NCI-H82 treated with DMSO at 0.1 percent for 48 hours (cell line): Measurements from ENCODE around the gene DAG1.

Experiments
- DNase-seq: peaks from one replicate; lab custom pipeline; 2025; ENCODE audit not compliant: unreplicated experiment; lab: John Stamatoyannopoulos, UW

Gene DAG1

DNA sequence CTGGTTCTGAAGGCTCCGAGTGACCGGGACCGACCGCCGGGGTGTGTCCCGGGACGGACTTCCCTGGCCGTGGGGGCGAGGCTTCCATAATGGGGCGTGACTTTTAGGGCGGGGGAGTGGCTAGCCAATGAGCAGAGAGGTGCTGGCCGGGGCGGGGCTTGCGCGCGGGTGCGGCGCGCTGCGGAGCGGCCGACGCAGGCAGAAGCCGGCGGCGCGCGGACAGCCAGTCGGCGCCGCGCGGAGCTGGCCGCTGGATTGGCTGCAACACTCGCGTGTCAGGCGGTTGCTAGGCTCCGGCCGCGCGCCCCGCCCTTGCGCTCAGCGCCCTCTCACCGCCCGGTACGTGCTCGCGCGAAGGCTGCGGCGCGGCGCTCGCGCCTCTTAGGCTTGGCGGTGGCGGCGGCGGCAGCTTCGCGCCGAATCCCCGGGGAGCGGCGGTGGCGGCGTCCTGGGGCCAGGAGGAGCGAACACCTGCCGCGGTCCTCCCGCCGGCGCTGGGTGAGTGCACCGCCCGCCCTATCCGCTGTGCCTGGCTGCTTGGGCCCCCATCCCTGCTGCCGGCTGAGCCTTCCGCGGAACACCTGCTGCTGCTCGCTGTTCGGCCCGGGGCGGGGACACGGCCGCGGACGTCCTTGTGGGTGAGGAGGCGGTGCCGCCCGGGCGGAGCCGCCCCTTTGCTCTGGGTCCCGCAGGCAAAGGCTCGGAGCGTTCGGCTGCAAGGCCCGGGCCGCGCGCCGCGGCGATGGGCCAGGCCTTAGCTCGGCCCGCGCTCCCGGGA lies at the start of gene DAG1:
TSS of gene DAG1 (plus strand) at position 332 of the 778 bp plus-strand sequence. CDS start 40,268 bp downstream, outside the sequence.
- DNase-seq = peak; percentile 73

DNA sequence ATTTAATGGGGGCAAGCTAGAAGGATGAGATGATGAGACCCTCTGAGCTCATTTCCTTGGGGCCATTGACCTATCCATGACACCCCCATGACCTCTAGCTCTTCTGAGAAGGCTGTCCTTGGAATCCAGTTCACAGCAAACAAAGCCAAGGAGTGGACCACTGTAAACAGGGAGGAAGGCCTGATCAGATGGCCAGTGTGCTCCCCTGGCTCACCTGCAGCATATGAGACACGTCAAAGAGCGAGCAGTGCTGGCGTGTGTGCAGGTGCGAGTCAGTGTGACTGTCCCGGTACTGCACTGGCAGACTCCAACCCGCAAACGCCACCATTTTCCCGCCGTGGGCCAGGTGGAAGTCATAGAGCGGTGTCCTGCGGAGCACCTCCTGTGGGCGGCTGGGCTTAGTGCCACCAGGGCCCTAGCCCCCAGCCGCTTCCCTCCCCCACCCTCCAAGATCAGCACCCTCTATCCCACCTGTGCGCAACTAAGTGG lies 48.1 kb upstream of the DAG1 start:
- no peak for DNase-seq

DNA sequence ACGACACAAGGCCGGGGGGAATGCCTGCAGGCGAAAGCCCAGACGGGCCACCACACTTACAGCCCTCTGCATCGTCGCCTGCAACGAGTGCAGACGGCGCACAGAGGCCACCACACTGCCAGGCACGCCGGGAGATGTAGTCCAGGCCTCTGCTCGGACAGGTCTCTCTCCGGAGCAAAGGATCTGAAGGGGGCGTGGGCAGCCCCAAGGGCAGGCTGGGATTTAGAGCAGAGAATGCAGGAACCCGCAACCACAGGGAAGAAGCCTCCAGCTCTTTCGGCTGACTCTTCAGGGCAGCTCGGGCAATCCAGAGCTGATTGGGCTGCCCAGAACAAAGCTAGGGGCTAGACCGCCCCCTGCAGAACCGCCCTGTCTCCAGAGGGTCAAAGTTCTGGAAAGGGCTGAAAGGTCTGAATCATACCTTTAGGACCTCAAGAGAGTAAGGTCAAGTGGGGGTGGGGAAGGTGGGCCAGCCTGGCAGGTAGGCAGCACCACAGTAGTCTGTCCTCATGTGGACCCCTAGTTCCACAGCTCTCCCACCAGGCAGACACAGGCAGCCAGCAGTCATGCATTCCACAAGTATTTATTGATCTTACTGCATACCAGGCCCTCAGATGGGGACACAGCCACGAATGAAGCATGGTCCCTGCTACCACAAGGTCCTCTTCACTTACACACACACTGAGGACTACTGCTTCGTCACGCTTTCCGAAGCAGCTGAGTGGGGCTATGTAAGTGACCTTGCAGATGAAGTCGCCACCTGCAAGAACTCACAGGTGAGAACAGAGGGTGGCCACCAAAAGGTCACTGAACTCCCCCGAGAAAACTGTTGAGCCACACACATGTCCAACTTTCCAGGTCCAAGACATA lies 47.5 kb upstream of the DAG1 start, which contains the start of gene AMT:
TSS of gene AMT (minus strand) at position 95 of the 870 bp plus-strand sequence. CDS start at position 72, 23 bp downstream.
- no peak for DNase-seq

DNA sequence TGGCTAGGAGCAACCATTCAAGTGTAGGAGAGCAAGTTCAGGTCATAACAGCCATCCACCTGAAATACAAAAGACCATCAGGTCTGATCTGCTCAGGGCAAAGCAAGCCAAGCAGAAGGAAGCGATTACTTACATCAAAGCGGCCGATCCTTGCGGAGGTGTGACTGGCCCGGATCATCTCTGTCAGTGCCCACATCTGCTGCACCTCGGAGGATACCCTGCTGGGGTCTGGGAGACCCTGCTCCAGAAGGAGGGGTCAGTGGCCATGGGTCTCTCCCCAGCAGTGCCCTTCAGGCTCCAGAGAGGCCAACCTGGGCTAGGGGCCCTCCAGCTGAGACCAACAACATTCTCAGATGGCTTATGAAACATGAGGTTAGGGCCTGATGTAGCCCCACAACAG lies 45.3 kb upstream of the DAG1 start:
- DNase-seq = no peak

DNA sequence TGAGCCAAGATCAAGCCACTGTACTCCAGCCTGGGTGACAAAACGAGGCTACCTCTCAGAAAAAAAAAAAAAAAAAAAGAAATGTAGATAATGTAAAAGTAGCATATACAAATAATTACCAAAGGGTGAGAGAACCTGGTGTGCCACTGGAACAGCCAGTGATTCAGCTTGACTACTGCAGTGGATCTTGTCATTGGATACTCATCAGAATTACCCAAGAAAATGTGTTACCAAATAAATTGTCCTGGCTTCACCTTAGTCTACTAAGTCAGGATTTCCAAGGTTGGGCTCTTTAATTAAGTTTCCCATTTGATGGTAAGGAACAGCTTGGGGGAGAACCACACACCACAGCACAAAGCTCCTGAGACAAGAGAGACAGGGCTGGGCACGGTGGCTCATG lies 42.5 kb upstream of the DAG1 start:
- DNase-seq = no peak

DNA sequence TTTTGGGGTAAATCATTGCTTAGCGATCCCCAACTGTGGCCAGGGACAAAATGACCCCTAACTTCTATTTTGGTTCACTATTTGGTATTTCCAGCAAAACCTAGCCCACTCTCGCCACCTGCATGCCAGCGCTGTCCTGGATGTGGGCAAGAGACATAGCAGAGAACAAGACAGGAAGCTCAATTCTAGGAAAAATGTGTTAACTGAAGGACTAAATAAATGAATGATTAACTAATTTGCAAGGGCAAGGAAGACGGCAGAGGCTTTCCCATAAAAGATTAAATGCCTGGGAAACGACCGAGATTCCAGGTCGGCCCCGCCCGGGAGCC lies 41.4 kb upstream of the DAG1 start:
- DNase-seq = no peak

DNA sequence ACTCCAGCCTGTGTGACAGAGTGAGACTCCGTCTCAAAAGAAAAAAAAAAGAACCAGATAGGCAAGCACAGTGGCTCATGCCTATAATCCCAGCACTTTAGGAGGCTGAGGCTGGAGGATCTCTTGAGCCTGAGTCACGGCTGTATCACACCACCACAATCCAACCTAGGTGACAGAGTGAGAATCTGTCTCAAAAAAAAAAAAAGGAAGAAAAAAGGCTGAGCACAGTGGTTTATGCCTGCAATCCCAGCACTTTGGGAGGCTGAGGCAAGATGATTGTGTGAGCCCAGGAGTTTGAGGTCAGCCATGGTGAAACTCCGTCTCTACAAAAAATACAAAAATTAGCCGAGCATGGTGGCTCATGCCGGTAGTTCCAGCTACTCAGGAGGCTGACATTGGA lies 35.3 kb upstream of the DAG1 start:
- no peak for DNase-seq

DNA sequence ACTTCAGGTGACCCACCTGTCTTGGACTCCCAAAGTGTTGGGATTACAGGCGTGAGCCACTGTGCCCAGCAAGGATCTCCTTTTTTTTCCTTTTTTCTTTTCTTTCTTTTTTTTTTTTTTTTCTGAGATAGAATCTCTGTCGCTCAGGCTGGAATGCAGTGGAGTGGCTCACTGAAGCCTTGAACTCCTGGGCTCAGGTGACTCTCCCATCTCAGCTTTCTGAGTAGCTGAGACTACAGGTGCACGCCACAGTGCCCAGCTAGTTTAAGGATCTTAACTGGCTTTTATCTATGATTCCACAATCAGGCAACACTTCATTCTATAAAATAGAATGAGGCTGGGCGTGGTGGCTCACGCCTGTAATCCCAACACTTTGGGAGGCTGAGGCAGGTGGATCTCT lies 24.7 kb upstream of the DAG1 start:
- no peak for DNase-seq

DNA sequence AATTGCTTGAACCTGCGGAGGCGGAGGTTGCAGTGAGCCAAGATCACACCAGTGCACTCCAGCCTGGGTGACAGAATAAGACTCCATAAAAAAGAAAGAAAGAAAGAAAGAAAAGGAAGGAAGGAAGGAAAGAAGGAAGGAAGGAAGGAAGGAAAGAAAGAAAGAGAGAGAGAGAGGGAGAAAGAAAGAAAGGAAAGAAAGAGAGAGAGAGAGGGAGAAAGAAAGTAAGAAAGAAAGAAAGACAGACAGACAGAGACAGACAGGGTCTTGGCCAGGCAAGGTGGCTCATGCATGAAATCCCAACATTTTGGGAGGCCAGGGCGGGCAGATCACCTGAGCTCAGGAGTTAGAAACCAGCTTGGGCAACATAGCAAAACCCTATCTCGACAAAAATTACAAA lies 16.4 kb upstream of the DAG1 start:
- no peak for DNase-seq

DNA sequence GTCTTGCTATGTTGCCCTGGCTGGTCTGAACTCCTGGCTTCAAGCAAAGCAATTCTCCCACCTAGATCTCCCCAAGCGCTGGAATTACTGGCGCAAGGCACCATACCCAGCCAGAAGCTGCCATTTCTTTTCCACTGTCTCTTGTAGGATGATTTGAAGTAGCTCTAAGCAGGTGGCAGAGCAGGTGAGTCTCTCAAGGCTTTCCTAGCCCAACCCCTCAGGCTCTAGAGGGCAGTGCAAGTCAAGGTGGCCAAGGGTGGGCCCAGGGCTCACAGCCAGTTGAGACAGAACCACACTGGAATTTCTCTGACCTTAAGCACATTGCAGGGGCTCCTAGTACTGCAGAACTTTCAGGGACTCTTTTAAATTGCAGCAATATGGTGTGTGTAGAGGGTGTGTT lies 15.6 kb upstream of the DAG1 start:
- DNase-seq = no peak

DNA sequence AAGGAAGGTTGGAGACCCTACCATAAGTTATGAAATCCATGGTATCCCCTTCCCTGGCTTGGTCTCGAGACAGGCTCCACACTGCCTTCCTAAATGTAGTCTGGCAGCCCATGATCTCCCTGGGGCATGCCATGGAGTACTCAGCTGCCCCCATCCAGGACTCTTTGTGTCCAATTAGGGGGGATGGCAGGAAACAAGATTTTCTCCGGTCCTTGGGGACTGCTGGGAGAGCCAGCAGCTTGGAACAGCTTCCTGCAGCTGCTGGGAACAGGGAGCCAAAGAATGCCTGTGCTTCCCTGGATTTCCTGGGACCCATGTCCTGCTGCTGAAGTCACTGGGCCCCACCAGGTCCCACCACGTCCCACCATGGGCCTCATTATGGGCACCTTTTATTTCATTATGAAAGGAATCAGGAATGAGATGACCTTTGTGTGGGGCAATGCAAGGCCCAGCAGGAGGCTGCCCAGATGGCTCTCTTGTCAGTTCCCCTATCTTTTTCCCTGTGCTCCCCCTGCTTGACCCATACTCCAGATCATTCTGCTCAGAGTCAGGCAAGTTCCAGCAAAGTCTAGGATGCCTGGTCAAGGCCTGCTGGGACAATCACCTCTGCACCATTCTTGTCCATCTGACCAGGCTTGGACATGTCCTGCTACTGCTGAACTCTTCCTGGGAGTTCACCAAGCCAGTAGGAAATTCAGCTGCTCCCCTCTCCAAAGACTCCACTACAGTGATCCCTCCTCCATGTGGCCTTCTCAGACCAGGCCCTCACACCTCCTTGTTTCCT lies 15.0 kb upstream of the DAG1 start:
- peak; percentile 2 for DNase-seq

DNA sequence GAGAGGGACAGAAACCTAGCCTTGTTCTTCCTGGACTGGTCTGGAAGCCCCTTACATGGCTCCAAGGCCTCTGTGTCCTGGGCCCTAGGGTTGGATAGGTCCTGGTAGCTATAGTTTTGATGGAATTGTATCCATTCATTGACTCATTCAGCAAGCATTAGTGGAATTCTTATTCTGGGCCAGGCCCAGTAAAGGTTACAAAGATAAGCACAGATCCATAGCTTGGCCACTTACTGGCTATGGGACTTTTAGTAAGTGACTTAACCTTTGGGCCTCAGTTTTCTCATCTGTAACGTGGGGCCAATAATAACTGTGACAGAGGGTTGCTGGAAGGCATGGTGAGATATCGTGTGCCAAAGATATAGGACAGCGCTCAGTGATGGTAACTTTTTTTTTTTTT lies 13.6 kb upstream of the DAG1 start:
- DNase-seq = no peak

DNA sequence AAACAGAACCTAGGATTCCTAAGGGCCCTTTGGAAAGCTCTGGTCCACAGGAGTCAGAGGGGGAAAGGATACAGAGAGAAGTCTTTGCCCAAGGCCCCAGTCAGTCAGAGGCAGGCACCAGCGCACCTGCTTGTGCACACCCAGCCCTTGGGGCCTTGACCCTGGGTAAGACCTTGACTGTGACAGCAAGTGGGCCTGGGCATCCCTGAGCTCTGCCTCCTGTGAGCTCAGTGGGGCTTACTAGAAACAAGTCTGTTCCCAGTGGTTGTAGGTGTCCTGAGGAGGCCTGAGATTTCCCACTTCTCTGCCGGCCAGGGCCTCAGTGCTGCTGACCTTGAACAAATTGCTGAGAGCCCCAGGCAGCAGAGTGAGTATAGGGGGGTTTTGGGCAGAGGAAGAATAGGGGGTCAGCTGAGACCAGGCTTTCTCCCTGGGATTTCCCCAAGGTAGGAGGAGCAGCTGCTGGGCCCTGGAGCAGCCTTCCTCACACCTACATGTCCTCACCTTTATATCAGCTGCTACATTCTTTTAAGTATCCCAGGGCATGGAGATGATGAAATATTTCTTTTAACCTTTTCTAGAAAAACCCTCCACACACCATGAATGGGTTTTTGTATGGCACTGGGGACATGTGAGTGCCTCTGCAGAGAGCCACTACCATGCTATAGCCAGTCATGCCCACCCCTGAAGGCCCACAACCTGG lies 9.7 kb upstream of the DAG1 start:
- DNase-seq = no peak

DNA sequence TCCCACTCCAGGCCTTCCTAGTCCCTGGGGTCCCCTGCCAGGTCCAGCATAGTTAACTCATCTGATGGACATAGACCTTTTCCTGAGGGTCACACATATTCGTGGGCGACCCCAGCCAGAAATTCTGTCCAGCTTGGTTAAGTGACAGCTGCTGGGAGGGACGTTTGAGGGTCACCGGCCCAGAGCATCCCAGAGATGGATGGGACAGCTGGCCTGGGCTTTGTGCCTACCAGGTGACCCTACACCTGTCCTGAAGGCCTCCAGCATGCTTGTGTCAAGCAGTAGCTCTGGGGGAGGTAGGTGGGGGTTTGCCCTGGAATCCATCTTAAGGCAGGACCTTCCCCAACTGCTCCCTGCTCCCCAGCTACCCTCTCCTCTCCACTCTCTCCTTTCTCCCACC lies 9.1 kb upstream of the DAG1 start:
- no peak for DNase-seq

DNA sequence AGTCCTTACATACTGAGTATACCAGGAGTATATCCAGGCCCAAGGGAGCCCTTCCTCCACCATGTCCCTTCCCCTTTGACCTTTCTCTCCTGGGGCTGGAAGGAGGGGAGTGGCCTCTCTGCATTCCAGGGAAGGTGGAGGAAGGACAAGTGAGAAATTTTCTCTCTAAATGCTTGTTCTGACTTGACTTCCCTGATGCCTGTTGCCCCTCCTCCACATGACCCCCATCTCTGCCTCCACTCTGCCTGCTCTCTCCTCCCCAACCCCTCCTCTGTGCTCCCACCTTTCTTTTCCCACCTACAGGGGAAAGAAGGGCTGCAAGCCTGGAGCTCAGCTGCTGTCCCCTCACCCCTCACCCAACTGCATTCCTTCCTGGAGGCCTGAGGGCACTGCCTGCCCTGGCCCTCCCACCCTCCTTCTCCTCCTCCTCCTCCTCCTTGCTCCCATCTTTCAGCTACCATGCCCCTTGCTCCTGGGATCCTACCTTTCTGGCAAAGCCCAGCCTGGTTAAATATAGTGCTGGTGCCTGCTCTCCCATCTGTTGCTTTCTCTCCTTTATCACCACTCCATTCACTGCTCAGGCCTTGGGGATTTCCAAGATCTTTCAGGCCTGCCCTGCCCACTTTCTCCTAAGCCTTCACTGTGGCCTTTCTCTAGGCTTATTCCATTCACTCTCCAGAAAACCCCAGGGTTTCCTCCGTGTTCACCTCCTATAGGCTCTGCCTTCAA lies 8.5 kb upstream of the DAG1 start:
- peak; percentile 28 for DNase-seq

DNA sequence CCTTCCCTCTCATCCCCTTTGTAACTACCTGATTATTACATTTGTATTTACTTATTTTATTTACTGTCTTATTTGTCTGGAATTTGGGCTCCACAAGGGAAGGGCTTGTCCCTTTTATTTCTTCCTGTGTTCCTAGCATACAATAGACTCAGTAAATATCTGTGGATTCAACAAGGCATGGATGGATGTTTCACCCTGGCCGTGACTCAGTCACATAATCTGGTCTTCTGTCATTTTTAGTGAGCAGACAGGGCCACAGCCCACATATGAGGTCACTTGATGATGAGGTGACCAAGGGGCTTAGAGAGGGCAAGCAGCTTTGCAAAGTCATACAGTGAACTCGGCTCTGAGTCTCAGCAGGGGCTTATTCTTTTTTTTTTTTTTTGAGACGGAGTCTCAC lies 7.8 kb upstream of the DAG1 start:
- no peak for DNase-seq

DNA sequence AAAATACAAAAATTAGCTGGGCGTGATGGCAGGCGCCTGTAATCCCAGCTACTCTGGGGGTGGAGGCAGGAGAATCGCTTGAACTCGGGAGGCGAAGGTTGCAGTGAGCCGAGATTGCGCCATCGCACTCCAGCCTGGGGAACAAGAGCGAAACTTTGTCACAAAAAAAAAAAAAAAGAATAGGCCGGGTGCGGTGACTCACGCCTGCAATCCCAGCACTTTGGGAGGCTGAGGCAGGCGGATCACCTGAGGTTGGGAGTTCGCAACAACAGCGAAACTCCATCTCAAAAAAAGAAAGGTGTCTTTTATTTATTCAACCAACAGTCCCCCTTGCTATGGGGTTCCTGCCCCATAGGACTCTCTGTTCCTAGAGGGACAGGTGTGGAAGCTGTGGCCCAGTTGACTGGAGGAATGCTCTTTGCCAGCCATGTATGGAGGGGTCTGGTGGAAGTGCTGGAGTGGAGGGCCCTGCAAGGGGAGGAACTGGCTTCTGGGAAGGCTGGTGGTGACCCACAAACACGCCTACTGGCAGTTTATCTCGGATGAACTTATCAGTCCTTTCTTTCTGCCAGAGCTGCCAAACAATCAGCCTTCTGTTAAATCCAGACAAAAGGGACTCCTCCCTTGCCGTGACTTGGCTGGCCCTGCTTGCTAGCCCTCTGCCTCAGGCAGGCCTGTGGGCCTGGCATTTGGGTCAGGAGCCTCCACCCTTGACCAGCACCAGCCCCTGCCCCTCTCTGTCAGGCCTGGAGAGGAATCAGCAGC lies 4.6 kb upstream of the DAG1 start:
- no peak for DNase-seq

DNA sequence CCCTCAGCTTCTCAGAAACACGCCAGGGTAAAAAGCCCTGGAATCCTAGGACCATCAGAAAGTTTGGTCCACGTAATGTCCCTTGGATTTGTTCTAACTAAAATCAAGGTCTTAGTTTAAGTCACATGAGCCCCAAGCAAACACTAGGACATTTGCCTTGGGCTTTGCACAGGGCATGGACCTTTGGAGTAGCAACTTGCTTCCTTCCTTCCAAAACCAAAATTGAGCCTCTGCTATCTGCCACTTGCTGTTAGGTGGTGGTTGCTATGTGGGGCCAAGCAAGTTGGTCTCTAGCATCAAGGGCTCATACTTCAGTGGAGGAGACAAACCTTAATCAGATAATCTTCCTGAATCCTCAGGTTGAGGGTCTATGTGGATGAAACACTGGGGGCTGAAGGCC lies 4.0 kb upstream of the DAG1 start:
- no peak for DNase-seq
